CD4-positive, alpha-beta T cell treated with Interferon gamma for 1 hour (primary cell): Measurements from ENCODE around the gene GABRG3.

Experiments used
- DNase-seq: peaks from one replicate; pipeline ENCODE4 v3.0.0-alpha.2; 2020

The GABRG3 gene

GRCh38 chr15:26970712-26971210 lies at the start of gene GABRG3:
Gene GABRG3 (plus strand): TSS chr15:26971181.
- DNase-seq = no peak

- no peak for DNase-seq
These were observed 49.5 kb upstream of the GABRG3 start for GRCh38 chr15:26921433-26921832.

- no peak for DNase-seq
These were observed 44.9 kb upstream of the GABRG3 start for GRCh38 chr15:26926081-26926480.

DNA sequence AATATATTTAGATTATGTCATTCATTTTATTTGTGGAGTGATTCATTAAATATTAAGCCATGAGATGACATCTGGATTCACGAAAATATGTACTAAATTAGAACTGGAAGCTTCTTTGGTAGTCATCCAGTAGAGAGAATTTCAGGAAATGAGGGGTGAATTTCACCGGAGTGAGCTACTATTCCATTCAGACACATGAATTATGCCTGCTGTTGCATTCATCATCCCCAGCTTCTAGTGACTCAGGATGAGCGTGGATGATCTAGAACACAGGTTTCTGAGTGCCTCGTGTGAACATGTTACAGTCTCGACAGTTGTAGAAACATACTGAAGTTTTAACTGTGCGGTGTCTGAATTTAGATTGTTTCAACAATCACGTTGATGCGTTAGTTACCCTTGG lies 42.9 kb upstream of the GABRG3 start:
- no peak for DNase-seq

- DNase-seq = no peak
These were observed 41.4 kb upstream of the GABRG3 start for GRCh38 chr15:26929588-26929987.

- DNase-seq = no peak
These were observed 36.1 kb upstream of the GABRG3 start for GRCh38 chr15:26934848-26935247.

DNA sequence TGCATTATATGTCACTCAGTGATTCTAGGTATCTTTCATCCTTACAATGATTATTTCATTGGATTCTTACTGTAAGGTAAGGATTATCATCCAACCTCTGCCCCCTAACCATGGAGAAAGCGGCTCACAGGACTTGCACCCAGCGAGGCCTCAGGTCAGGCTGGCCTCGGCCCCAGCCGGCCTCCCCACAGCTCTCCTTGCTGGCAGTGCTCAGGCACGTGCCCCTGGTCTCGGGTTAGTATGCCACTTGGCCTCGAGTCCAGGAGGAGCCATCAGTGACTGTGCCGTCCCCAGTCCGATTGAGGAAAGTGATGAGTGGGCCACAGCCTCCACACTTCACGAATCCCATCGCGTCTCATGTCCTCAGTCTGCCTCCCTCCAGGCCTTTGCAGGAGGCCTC lies 35.7 kb upstream of the GABRG3 start:
- no peak for DNase-seq

- DNase-seq = no peak
These were observed 34.5 kb upstream of the GABRG3 start for GRCh38 chr15:26936502-26936901.

DNA sequence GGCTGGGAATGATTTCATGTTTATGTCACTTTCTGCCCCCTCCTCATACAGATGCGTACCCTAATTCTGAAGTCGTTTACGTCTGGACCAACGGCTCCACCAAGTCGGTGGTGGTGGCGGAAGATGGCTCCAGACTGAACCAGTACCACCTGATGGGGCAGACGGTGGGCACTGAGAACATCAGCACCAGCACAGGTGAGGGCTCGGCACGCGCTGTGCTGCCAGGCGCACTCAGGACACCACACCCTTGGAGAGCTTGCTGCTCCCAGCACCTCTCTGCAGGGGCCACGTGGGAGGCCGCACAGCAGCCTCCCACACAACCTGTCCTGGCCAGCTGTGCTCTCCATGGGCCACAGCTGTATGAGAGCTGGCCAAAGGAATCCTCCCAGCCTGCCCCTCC lies 33.8 kb upstream of the GABRG3 start:
- no peak for DNase-seq

DNA sequence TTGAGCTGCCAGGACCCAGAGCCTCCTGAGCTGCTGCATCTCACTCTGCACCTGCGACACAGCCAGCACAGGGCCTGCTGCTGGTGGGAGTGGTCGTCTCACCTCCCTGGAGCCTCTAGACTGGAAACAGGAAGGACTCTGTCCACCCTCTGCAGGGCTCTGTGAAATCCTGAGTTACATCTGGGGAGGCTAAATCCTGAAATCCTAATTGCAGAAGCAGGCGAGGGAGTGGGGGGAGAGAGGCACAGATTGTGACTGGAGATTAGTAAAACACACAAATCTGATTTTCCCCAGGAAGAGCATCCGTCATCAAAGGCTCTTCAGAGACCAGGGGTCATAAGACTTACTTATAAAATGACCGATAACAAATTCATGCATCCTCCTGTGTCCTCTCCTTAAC lies 31.6 kb upstream of the GABRG3 start:
- DNase-seq = no peak

DNA sequence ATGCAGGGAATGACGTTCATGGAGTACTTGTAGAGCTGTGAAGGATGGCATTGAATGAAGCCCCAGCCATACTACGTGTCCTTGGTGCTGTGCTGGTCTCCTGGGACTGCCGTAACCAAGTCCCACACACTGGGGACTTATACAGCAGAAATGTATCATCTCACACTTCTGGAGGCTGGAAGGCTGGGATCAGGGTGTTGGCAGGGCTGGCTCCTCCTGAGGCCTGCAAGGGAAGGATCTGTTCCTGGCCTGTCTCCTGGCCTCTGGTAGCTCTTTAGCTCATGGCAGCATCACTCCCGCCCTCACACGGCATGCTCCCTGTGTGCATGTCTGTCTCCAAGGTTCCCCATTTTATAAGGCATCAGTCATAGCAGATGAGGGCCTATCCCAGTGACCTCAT lies 29.5 kb upstream of the GABRG3 start:
- no peak for DNase-seq

GRCh38 chr15:26943866-26944265 lies 27.1 kb upstream of the GABRG3 start:
- no peak for DNase-seq

- DNase-seq = no peak
These were observed 25.9 kb upstream of the GABRG3 start for GRCh38 chr15:26945046-26945445.

GRCh38 chr15:26950001-26950400 lies 21.0 kb upstream of the GABRG3 start:
- DNase-seq = no peak

DNA sequence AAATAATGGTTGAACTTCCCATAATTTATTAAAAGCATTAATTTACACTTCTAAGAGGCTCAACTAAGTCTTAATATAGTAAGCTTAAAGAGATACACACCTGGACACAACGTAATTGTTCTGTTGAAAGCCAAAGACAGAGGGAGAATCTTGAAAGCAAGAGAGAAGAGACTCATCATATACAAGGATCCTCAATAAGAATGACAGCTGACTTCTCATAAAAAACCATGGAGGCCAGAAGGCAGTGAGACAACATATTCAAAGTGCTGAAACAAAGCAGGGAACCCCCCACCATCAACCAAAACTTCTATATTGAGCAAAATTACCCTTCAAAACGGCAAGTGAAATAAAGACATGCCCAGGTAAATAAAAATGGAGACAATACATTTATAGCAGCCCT lies 16.6 kb upstream of the GABRG3 start:
- no peak for DNase-seq

GRCh38 chr15:26967719-26968269 lies 3.2 kb upstream of the GABRG3 start:
- no peak for DNase-seq

DNA sequence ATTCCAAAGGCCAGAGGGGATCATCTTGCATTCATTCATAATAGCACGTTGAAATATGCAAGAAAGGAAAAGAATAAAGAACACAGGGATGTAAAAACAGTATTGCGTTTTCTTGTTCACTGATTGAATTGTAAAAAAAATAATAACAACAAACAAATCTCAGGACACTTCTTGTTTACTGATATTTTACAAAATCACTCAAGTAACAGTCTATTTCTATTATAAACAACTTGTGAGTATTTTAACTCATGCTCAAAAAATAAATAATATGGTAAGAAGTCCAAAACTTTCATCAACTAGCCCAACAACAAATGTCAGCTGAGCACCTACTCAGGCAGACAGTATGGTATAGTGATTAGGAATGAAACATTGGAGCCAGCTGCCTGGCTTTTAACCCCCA lies 2.2 kb upstream of the GABRG3 start:
- DNase-seq = no peak

DNA sequence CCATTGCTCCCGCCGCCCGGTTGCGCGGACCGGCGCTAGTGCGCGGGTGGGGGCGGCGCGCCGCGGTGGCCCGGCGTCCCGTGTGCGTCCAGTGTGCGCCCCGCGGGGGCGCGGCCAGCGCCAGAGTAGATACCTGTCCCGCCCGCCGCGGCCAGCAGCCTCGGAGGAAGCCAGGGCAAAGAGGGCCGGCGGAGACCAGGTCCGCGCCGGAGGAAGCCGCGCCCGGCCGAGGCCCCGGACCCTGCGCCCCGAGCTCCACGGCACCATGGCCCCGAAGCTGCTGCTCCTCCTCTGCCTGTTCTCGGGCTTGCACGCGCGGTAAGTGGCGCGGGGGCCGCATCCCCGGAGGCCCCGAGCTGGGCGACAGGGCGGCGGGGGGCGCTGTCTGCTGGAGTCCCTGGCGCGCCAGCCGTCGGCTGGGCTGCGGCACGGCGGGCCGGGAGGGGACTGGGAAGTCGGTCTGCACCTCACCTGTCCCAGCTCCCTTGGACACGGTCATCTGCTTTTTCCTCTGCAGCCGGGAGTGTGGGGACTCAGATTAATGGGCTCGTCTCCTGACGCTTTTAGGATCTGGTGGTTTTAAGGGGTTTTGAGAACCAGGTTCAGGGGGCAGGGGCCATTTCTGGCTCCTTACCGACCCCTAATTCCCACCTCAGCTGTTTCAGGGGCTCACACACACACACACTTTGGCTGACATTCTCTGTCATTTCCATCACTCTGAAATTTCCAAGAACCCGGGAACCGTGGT lies 464 bp downstream of the GABRG3 start:
- DNase-seq = no peak

- no peak for DNase-seq
These were observed 1.7 kb downstream of the GABRG3 start for GRCh38 chr15:26972636-26973035.

GRCh38 chr15:26974120-26974780 lies 3.3 kb downstream of the GABRG3 start:
- DNase-seq = no peak

DNA sequence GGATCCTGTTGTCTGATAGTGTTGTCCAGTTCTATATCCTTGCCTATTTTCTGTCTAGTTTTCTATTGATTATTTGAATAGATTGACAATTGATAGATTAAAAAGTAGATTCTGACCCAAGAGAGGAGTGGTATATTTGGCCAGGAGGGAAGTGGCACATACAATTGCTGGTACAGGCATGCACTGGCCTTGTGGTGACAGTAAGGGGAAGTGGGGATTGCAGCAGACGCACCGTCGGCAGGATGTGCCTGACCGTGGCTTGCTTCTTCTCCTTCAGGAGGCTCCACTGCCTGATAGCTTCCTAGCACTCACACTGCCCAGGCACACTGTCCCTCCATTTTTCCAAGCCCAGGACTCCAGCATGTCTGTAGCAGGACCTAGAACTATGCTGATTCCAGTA lies 10.5 kb downstream of the GABRG3 start:
- no peak for DNase-seq

- DNase-seq = no peak
These were observed 12.8 kb downstream of the GABRG3 start for GRCh38 chr15:26983822-26984221.

DNA sequence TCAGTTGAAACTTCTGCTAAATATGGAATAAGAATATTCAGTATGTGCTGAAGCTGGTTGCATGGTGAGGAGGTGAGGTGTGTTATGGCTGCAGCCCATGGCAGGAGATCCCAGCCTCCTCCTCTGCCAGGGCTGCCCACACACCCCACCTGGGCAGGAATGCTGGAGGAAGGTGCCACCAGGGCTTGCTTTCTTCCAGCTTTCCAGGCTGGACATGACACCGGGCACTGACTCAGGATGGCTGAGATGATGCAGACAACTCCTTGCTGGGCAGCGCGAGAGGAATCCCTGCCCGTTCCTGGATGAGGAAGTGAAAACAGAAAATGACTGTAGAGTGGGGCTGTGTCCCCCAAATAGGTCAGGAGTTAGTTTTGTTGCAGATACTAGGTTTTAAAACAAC lies 14.1 kb downstream of the GABRG3 start:
- DNase-seq = no peak

DNA sequence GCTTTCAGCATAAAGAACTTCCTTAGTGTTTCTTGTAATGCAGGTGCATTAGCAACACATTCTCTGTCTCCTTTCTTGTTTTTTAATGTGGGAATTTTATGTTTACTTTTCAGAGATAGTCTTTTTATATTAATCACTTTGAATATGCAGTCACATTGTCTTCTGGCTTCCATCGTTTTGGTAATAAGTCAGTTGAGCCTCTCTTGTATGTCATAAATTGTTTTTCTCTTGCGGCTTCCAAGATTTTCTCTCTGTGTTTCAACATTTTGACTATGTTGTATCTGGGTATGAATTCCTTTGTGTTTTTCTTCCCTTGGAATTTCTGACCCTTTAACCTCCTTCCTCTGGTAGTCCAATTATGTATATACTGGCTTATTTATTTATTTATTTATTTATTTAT lies 25.3 kb downstream of the GABRG3 start:
- DNase-seq = no peak
